Liver (tissue), 9 donors: ENCODE measurements around the gene HIVEP3. TPM values are rescaled to one million over a fixed set of nuclear protein-coding genes. Genes with fewer than 3 reads are reported as not detected.
"Not testable (repeated sequence)": the region's sequence is repeated elsewhere in the genome, so short reads cannot be mapped to it uniquely, and the experiment has no call there.

Source experiments
- DNase-seq: peaks from one replicate; pipeline ENCODE4 v3.0.0-alpha.2; 2017; ENCODE audit warnings: low spot score
- H3K27ac ChIP-seq, 2 donors: one replicate each; pipeline ENCODE4 v1.7.0; 2013; ENCODE audit warnings: inconsistent platforms in 2 of 2, low read length in 2 of 2, control low read depth in 1 of 2, low read depth in 1 of 2, mild to moderate bottlenecking in 1 of 2
- H3K27me3 ChIP-seq, 4 donors: one replicate each; pipeline versions ENCODE4 v1.6.1 to v1.7.0; 2013; ENCODE audit warnings: low read length in 3 of 4, inconsistent platforms in 1 of 4, mild to moderate bottlenecking in 1 of 4, moderate library complexity in 1 of 4; ENCODE audit not compliant: control insufficient read depth in 4 of 4, insufficient read depth in 4 of 4
- H3K36me3 ChIP-seq, 4 donors: one replicate each; pipeline versions ENCODE4 v1.6.1 to v1.7.0; 2013; ENCODE audit warnings: low read length in 3 of 4, mild to moderate bottlenecking in 3 of 4, low read depth in 1 of 4, moderate library complexity in 1 of 4; ENCODE audit not compliant: control insufficient read depth in 4 of 4, insufficient read depth in 3 of 4
- H3K4me1 ChIP-seq, 4 donors: one replicate each; pipeline versions ENCODE4 v1.6.1 to v1.7.0; 2013; ENCODE audit warnings: low read length in 3 of 4, mild to moderate bottlenecking in 3 of 4, moderate library complexity in 1 of 4; ENCODE audit not compliant: control insufficient read depth in 4 of 4, insufficient read depth in 4 of 4
- H3K4me3 ChIP-seq, 3 donors: one replicate each; pipeline versions ENCODE4 v1.6.1 to v1.7.0; 2013; ENCODE audit warnings: low read length in 3 of 3, control low read depth in 1 of 3, low read depth in 1 of 3, mild to moderate bottlenecking in 1 of 3
- H3K9ac ChIP-seq, 2 donors: one replicate each; pipeline ENCODE4 v1.7.0; 2013; ENCODE audit warnings: low read length in 2 of 2, mild to moderate bottlenecking in 2 of 2, moderate library complexity in 2 of 2, control low read depth in 1 of 2, low read depth in 1 of 2
- H3K9me3 ChIP-seq, 4 donors: one replicate each; pipeline versions ENCODE4 v1.6.1 to v1.7.0; 2013; ENCODE audit warnings: low read length in 3 of 4; ENCODE audit not compliant: control insufficient read depth in 4 of 4
- EGR1 ChIP-seq, 2 donors: IDR thresholded peaks; 2 replicates each; pipeline ENCODE4 v1.6.1; 2016 to 2018; ENCODE audit warnings: antibody characterized with exemption in 2 of 2, low read depth in 2 of 2
- FOXA1 ChIP-seq: IDR thresholded peaks from 2 replicates; pipeline ENCODE4 v1.6.1; 2016; ENCODE audit warnings: antibody characterized with exemption
- FOXA2 ChIP-seq: IDR thresholded peaks from 2 replicates; pipeline ENCODE4 v1.6.1; 2016; ENCODE audit warnings: antibody characterized with exemption
- GABPA ChIP-seq, 2 donors: IDR thresholded peaks in 1 of 2; conservative IDR thresholded peaks in 1 of 2; 2 replicates each; pipeline ENCODE4 v1.6.1; 2016; ENCODE audit warnings: antibody characterized with exemption in 2 of 2, mild to moderate bottlenecking in 1 of 2, moderate library complexity in 1 of 2
- HNF4A ChIP-seq, 2 donors: conservative IDR thresholded peaks; 2 replicates each; pipeline ENCODE4 v1.6.1; 2016; ENCODE audit warnings: antibody characterized with exemption in 2 of 2, mild to moderate bottlenecking in 2 of 2
- HNF4G ChIP-seq: IDR thresholded peaks from 2 replicates; pipeline ENCODE4 v1.6.1; 2016; ENCODE audit warnings: antibody characterized with exemption
- JUND ChIP-seq, 2 donors: IDR thresholded peaks; 2 replicates each; pipeline ENCODE4 v1.6.1; 2016; ENCODE audit warnings: antibody characterized with exemption in 2 of 2
- NR2F2 ChIP-seq: IDR thresholded peaks from 2 replicates; pipeline ENCODE4 v1.6.1; 2016; ENCODE audit warnings: antibody characterized with exemption
- RAD21 ChIP-seq, 2 donors: IDR thresholded peaks; 2 replicates each; pipeline ENCODE4 v1.6.1; 2016; ENCODE audit warnings: antibody characterized with exemption in 2 of 2, mild to moderate bottlenecking in 2 of 2
- RXRA ChIP-seq, 2 donors: IDR thresholded peaks; 2 replicates each; pipeline ENCODE4 v1.6.1; 2017 to 2018; ENCODE audit warnings: antibody characterized with exemption in 2 of 2, mild to moderate bottlenecking in 1 of 2
- SP1 ChIP-seq: IDR thresholded peaks from 2 replicates; pipeline ENCODE4 v1.6.1; 2018; ENCODE audit warnings: antibody characterized with exemption, mild to moderate bottlenecking
- TAF1 ChIP-seq: conservative IDR thresholded peaks from 2 replicates; pipeline ENCODE4 v1.6.1; 2016; ENCODE audit warnings: antibody characterized with exemption, mild to moderate bottlenecking
- YY1 ChIP-seq: IDR thresholded peaks from 2 replicates; pipeline ENCODE4 v1.6.1; 2016; ENCODE audit warnings: antibody characterized with exemption, mild to moderate bottlenecking
- WGBS: extraction: QIAGEN DNeasy Blood & Tissue Kit; methylation state at CpG from one replicate; pipeline ENCODE4 v1.1.7; 2013; 5-methylcytosine and 5-hydroxymethylcytosine counted together
- polyA plus RNA-seq, 2 donors: library from polyadenylated mRNA; stranded (reverse) in 1 of 2; unstranded in 1 of 2; fragments of 200-250 nt in 1 of 2; fragments of >200 nt in 1 of 2; fragmentation: Nextera tagmentation in 1 of 2; extraction: Ambion mirVana in 1 of 2; gene quantifications; one replicate each; pipeline versions ENCODE4 v1.2.1 to v1.2.3, GENCODE V29; 2013 to 2015
- total RNA-seq, 2 donors: library from RNA; depleted of rRNA; stranded (reverse); fragments of >200 nt; gene quantifications; one replicate each; pipeline ENCODE4 v1.2.3, GENCODE V29; 2014
- TF ChIP-seq, protein P1 (sequence below): IDR thresholded peaks from 2 replicates; pipeline ENCODE4 v1.6.1; 2016; ENCODE audit warnings: antibody characterized with exemption
- TF ChIP-seq, protein P2 (sequence below): fragments of 150-350 bp; IDR thresholded peaks from 2 replicates; pipeline ENCODE4 v1.5.1; 2017; ENCODE audit warnings: improper control_type of control experiment, low read depth, low read length; ENCODE audit not compliant: missing input control
- TF ChIP-seq, protein P3 (sequence below): IDR thresholded peaks from 2 replicates; pipeline ENCODE4 v1.6.1; 2016; ENCODE audit warnings: antibody characterized with exemption, mild to moderate bottlenecking
- TF ChIP-seq, protein P4 (sequence below): IDR thresholded peaks from 2 replicates; pipeline ENCODE4 v1.6.1; 2016; ENCODE audit warnings: antibody characterized with exemption
- TF ChIP-seq, protein P5 (sequence below): IDR thresholded peaks from 2 replicates; pipeline ENCODE4 v1.6.1; 2016; ENCODE audit warnings: antibody characterized with exemption
- donor health status: healthy.
- donor health status: healthy.
- donor health status: healthy.
- donor health status: healthy.
- donor health status: healthy.

HIVEP3 gene
- total and polyA plus RNA-seq, 4 donors = 0.93 to 1.6 (median 1.4) TPM

DNA sequence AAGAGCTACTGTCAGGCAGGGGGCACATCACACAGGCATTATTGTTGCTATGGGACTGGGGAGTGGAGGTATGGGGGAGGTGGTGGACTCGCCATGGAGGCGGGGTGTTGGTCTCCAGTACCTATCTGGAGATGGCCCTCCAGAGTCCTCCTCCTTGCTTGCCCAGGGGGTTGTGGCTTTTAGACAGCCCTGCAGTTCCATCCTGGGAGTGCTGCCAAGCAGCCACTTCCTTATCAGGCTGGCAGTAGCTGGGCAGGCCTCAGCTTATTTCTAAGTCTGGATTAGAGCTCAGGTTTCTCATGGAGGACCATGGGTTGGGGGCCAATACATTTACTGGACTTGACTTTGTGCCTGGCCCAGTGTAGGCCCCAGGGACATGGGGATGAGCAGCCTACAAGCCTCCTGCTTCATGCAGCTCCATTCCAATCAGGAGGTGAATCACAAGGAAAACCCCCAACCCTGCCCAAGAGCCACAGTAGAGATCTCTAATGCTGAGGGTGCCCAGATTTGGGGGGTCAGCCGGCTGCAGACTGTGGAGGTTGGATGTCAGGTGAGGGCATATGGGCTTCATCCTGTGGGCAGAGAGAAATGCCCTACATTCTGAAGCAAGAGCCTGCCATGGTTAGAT, 223.5 kb downstream of the HIVEP3 start:
- TF ChIP-seq HNF4A (conservative IDR thresholded peaks at IDR 0.05) = no peak
- TF ChIP-seq, protein P1, sequence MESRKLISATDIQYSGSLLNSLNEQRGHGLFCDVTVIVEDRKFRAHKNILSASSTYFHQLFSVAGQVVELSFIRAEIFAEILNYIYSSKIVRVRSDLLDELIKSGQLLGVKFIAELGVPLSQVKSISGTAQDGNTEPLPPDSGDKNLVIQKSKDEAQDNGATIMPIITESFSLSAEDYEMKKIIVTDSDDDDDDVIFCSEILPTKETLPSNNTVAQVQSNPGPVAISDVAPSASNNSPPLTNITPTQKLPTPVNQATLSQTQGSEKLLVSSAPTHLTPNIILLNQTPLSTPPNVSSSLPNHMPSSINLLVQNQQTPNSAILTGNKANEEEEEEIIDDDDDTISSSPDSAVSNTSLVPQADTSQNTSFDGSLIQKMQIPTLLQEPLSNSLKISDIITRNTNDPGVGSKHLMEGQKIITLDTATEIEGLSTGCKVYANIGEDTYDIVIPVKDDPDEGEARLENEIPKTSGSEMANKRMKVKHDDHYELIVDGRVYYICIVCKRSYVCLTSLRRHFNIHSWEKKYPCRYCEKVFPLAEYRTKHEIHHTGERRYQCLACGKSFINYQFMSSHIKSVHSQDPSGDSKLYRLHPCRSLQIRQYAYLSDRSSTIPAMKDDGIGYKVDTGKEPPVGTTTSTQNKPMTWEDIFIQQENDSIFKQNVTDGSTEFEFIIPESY = no peak
- no peak for TF ChIP-seq RXRA (IDR thresholded peaks at IDR 0.05)
- TF ChIP-seq, protein P2, sequence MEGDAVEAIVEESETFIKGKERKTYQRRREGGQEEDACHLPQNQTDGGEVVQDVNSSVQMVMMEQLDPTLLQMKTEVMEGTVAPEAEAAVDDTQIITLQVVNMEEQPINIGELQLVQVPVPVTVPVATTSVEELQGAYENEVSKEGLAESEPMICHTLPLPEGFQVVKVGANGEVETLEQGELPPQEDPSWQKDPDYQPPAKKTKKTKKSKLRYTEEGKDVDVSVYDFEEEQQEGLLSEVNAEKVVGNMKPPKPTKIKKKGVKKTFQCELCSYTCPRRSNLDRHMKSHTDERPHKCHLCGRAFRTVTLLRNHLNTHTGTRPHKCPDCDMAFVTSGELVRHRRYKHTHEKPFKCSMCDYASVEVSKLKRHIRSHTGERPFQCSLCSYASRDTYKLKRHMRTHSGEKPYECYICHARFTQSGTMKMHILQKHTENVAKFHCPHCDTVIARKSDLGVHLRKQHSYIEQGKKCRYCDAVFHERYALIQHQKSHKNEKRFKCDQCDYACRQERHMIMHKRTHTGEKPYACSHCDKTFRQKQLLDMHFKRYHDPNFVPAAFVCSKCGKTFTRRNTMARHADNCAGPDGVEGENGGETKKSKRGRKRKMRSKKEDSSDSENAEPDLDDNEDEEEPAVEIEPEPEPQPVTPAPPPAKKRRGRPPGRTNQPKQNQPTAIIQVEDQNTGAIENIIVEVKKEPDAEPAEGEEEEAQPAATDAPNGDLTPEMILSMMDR = no peak
- TF ChIP-seq, protein P3, sequence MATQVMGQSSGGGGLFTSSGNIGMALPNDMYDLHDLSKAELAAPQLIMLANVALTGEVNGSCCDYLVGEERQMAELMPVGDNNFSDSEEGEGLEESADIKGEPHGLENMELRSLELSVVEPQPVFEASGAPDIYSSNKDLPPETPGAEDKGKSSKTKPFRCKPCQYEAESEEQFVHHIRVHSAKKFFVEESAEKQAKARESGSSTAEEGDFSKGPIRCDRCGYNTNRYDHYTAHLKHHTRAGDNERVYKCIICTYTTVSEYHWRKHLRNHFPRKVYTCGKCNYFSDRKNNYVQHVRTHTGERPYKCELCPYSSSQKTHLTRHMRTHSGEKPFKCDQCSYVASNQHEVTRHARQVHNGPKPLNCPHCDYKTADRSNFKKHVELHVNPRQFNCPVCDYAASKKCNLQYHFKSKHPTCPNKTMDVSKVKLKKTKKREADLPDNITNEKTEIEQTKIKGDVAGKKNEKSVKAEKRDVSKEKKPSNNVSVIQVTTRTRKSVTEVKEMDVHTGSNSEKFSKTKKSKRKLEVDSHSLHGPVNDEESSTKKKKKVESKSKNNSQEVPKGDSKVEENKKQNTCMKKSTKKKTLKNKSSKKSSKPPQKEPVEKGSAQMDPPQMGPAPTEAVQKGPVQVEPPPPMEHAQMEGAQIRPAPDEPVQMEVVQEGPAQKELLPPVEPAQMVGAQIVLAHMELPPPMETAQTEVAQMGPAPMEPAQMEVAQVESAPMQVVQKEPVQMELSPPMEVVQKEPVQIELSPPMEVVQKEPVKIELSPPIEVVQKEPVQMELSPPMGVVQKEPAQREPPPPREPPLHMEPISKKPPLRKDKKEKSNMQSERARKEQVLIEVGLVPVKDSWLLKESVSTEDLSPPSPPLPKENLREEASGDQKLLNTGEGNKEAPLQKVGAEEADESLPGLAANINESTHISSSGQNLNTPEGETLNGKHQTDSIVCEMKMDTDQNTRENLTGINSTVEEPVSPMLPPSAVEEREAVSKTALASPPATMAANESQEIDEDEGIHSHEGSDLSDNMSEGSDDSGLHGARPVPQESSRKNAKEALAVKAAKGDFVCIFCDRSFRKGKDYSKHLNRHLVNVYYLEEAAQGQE = no peak
- no peak for TF ChIP-seq EGR1 (IDR thresholded peaks at IDR 0.05; ENCODE audit: low read depth in 2 of 2)
- no peak for TF ChIP-seq TAF1
- TF ChIP-seq HNF4G = no peak
- TF ChIP-seq FOXA1 = no peak
- no peak for TF ChIP-seq GABPA (IDR thresholded peaks at IDR 0.05 in 1 of 2, conservative IDR thresholded peaks at IDR 0.05 in 1 of 2)
- TF ChIP-seq NR2F2 = no peak
- TF ChIP-seq YY1 = no peak
- TF ChIP-seq, protein P4, sequence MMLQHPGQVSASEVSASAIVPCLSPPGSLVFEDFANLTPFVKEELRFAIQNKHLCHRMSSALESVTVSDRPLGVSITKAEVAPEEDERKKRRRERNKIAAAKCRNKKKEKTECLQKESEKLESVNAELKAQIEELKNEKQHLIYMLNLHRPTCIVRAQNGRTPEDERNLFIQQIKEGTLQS = no peak
- TF ChIP-seq JUND (IDR thresholded peaks at IDR 0.05) = no peak
- TF ChIP-seq RAD21 (IDR thresholded peaks at IDR 0.05) = no peak
- TF ChIP-seq, protein P5, sequence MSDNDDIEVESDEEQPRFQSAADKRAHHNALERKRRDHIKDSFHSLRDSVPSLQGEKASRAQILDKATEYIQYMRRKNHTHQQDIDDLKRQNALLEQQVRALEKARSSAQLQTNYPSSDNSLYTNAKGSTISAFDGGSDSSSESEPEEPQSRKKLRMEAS = no peak
- no peak for TF ChIP-seq FOXA2
- TF ChIP-seq SP1 = no peak
- no peak for DNase-seq

DNA sequence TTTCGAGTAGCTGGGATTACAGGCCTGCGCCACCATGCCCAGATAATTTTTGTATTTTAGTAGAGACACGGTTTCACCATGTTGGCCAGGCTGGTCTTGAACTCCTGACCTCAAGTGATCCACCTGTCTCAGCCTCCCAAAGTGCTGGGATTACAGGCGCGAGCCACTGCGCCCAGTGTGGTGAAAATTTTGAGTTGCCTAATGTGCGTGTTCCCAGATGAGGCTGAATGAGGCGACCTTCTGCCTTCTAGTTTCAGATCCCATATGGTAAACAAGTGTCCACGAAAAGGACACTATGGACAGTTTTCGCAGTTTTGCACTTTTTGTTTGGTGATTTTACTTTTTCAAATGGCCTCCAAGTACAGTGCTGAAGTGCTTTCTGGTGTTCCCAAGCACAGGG, 226.8 kb downstream of the HIVEP3 start:
- not testable (repeated sequence) for H3K4me1 ChIP-seq, H3K27ac ChIP-seq, DNase-seq, H3K27me3 ChIP-seq, H3K9ac ChIP-seq, H3K9me3 ChIP-seq, H3K36me3 ChIP-seq, H3K4me3 ChIP-seq
- 93% methylated on average over 10 of the region's 10 CpGs for WGBS

More for the DNA sequence above, 223.5 kb downstream of the HIVEP3 start:
- no peaks in the 10 kb centered on the region for H3K36me3 ChIP-seq
- no peaks in the 10 kb centered on the region for H3K9me3 ChIP-seq
- H3K27ac ChIP-seq = no peak overlapping the region
- no peak overlapping the region for H3K9ac ChIP-seq
- 93% methylated on average over 3 of the region's 3 CpGs for WGBS
- no peaks in the 10 kb centered on the region for H3K27me3 ChIP-seq
- no peaks in the 10 kb centered on the region for H3K4me1 ChIP-seq
- no peak overlapping the region for H3K4me3 ChIP-seq
